Uterus (tissue), 2 donors: Measurements from ENCODE around the gene SASH1.

ENCODE experiments used
- CTCF ChIP-seq, 4 experiments: fragments of 200-600 bp in 2 of 4; fragments of 450-650 bp in 2 of 4; sonication (generic) in 2 of 4; IDR thresholded peaks; one replicate each; pipeline ENCODE4 v1.5.1; 2016 to 2019; ENCODE audit warnings: antibody characterized with exemption in 4 of 4, mild to moderate bottlenecking in 2 of 4, moderate library complexity in 1 of 4
- POLR2A ChIP-seq, 2 donors: fragments of 450-650 bp; IDR thresholded peaks; one replicate each; pipeline ENCODE4 v1.6.1; 2016; ENCODE audit warnings: antibody characterized with exemption in 2 of 2, mild to moderate bottlenecking in 1 of 2, moderate library complexity in 1 of 2

GRCh38 chr6:148493424-148493823 lies 150.8 kb downstream of the SASH1 start:
- no peak for TF ChIP-seq CTCF (IDR thresholded peaks at IDR 0.05)
- no peak for TF ChIP-seq POLR2A (IDR thresholded peaks at IDR 0.05)
